HG02970 (cell line): Measurements from ENCODE around the gene POLE.

Experiments used
- ATAC-seq: cut with Tn5 transposase; IDR thresholded peaks from one replicate; pipeline ENCODE4 v1.9.1; 2021; ENCODE audit warnings: mild to moderate bottlenecking, moderate library complexity, moderate number of reproducible peaks; ENCODE audit not compliant: unreplicated experiment, low FRiP score

POLE gene

DNA sequence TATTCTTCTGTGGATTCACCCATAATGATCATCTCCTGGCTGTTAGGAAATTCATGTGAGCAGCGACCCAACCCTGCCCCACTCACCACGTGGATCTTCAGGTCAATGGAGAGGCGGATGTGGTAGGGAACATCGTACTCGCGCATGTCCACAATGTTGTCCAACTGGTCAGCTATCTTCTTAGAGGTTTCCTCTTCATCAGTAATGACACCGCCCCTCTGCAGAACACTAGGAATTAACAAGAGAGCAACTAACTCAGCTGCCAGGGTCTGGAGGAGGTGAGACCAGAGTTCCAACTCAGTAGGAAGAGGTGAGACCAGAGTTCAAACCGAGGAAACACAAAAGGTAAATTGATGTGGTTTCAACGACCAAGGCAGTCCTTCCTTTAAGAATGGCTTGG is 9.7 kb downstream of the POLE start:
- ATAC-seq: no peak

GRCh38 chr12:132675757-132676432 is 11.2 kb downstream of the POLE start:
- ATAC-seq: no peak

DNA sequence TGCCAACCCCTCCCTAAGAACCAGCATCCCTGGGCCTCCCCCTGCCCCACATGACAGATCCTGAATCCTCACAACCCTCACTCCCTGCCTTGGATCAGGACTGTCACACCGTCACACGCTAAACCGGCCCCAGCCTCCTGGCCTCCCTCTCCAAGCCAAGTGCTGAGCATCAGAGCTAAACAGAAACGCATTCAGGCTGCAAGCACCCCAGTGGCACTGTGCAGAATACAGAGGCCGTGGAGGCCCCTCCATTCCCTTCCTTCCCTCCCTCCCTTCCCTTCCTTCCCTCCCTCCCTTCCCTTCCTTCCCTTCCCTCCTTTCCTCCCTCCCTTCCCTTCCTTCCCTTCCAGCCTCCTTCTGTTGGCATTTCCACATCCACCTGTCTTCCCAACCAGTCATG is 12.6 kb downstream of the POLE start:
- no peak for ATAC-seq

- no peak for ATAC-seq
Measured at GRCh38 chr12:132673288-132674179, 13.6 kb downstream of the POLE start.

GRCh38 chr12:132672678-132673077 is 14.5 kb downstream of the POLE start:
- no peak for ATAC-seq

GRCh38 chr12:132672116-132672515 is 15.0 kb downstream of the POLE start:
- no peak for ATAC-seq

GRCh38 chr12:132669166-132669879 is 17.8 kb downstream of the POLE start:
- ATAC-seq: no peak

DNA sequence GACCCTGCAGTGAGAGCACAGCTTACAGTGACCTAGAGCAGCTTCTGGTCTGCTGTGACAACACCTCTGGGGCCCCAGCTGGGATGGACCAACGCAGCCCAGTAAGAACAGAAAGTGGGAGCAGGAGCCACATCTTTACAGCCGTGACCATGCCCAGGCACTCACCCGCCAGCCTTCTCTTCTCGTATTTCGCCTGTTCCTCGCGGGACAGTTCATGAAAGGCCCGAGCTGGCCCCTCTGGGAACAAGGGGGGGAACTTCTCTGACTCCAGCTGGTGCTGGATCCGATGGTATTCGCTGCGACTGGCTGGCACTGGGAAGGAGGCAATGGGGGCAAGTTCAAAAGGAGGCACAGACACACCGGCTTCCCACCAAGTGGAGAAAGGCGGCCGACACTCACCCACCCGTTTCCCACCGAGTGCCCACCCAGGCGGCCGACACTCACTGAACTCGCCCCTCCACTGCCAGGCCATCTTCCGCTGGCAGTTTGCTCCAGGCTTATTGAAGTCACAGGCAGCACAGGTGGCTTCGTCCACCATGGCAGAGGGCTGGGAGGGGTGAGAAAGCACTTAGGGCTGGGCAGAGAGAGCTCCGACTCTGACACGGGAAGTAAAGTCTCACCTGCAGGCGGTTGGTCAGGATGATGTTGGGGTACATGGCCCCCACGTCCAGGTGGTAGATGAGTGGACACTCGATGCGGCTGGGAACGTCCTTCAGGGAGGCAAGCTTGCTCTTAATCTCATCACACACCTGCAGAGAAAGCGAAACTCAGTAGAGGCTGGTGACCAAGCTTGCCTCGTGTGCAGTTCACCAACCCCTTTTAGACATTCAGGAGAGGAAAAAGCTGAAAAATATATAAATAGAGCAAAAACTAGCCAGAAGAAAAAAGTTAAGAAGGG is 18.7 kb downstream of the POLE start:
- ATAC-seq: no peak

- ATAC-seq: no peak
Measured at GRCh38 chr12:132665794-132666193, 21.3 kb downstream of the POLE start.

DNA sequence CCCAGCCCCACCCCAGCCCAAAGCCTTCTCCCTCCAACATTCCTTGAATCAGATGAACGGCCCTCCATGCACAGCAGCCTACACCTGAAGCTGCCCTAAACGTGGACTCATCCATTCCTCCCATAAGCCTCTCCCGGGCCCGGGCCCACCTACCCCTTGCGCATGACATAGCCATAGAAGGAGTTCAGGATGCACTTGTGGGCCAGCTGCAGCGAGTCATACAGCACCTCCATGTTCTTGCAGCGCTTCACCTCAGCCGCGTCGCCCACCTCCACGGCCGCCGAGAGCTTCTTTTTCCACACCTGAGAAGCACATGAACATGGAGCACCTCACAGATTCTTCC is 22.0 kb downstream of the POLE start:
- no peak for ATAC-seq

- no peak for ATAC-seq
Measured at GRCh38 chr12:132664206-132665148, 22.7 kb downstream of the POLE start.

- ATAC-seq: no peak
Measured at GRCh38 chr12:132662901-132663755, 24.0 kb downstream of the POLE start.

DNA sequence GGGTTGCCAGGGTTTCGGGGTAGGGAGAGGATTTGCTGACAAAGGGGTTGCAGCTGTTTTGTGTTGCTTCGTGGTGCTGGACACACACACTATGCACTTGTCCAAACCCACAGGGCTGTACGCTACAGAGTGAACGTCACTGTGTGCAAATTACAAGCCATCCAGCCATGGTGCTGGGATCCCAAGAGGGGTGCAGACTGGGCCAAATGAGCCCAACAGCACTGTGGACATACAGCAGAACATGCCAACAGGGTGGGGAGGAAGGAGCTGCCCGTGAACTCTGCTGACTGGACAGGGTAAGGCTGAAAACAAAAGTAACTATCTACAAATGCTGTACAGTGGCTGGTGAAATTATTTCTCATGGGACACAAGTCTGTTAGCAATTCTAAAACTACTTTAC is 25.2 kb downstream of the POLE start:
- no peak for ATAC-seq

GRCh38 chr12:132660996-132661395 is 26.1 kb downstream of the POLE start:
- no peak for ATAC-seq

DNA sequence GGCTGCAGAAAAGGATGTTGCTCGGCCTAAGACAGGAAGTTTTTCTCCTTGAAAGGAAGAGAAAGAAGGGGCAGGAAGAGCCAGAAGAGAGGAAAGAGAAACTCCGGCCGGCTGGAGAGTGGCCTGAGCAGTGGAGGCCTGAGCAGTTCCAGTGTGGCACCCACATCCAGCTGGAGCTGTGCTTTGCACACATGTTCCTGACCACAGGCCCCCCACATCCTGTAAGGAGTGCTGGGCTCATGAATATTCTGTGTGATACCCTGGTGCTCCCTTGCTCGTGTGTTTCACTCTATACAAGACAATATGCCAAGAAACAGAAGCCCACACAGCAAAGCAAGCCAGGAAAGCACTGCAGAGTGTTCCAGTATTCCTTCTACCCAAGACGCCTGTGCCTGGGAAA is 27.1 kb downstream of the POLE start:
- no peak for ATAC-seq

GRCh38 chr12:132659146-132659545 is 28.0 kb downstream of the POLE start:
- ATAC-seq: no peak

- ATAC-seq: no peak
Measured at GRCh38 chr12:132658149-132658894, 28.8 kb downstream of the POLE start.
